H1 (cell line): Measurements from ENCODE around the gene SHOX. TPM values are rescaled to one million over a fixed set of nuclear protein-coding genes. Genes with fewer than 3 reads are reported as not detected.

Experiments used
- CTCF ChIA-PET: fragments of 300-600 bp; sonication (Branson Sonifier 250); formaldehyde crosslinking; loops from one replicate; lab custom pipeline; 2021; ENCODE audit not compliant: partially characterized antibody; lab: Charles Lee
- POLR2A ChIA-PET: fragments of 300-600 bp; sonication (Branson Sonifier 250); formaldehyde crosslinking; loops from one replicate; lab custom pipeline; 2021; ENCODE audit warnings: inconsistent platforms; ENCODE audit not compliant: partially characterized antibody; lab: Charles Lee
- DNase-seq, 2 experiments: peaks; one replicate each; pipeline versions ENCODE4 v3.0.0 to v3.0.0-alpha.2; 2010 to 2022; ENCODE audit warnings: low spot score in 2 of 2, low read depth in 1 of 2, mixed read lengths in 1 of 2
- FAIRE-seq: peaks from 2 replicates; lab custom pipeline; 2011; peaks lifted over from hg19 to GRCh38; lab: Jason Lieb, UNC
- H2AFZ ChIP-seq: 2 replicates; pipeline ENCODE4 v1.8.1; 2012; ENCODE audit warnings: low read length, inconsistent platforms
- H2AK5ac ChIP-seq: 2 replicates; pipeline ENCODE4 v1.6.1; 2013; ENCODE audit warnings: low read depth, low read length
- H2BK120ac ChIP-seq: replicated peaks from 2 replicates; pipeline ENCODE3; 2013; ENCODE audit warnings: low read depth, low read length, inconsistent platforms
- H2BK12ac ChIP-seq: 2 replicates; pipeline ENCODE4 v1.6.1; 2013; ENCODE audit warnings: low read depth, low read length
- H2BK15ac ChIP-seq: 2 replicates; pipeline ENCODE4 v1.6.1; 2013; ENCODE audit warnings: low read length
- H2BK20ac ChIP-seq: 2 replicates; pipeline ENCODE4 v1.6.1; 2013; ENCODE audit warnings: low read length
- H2BK5ac ChIP-seq: 2 replicates; pipeline ENCODE4 v1.6.1; 2013; ENCODE audit warnings: low read depth, low read length
- H3K14ac ChIP-seq: 2 replicates; pipeline ENCODE4 v1.6.1; 2013; ENCODE audit warnings: inconsistent platforms; ENCODE audit not compliant: insufficient read length
- H3K18ac ChIP-seq: 2 replicates; pipeline ENCODE4 v1.6.1; 2013; ENCODE audit warnings: low read length; ENCODE audit errors: extremely low read depth
- H3K23ac ChIP-seq: 2 replicates; pipeline ENCODE4 v1.6.1; 2013; ENCODE audit warnings: inconsistent platforms; ENCODE audit not compliant: insufficient read length
- H3K23me2 ChIP-seq: 2 replicates; pipeline ENCODE4 v1.6.1; 2013; ENCODE audit warnings: low read depth, low read length
- H3K27ac ChIP-seq: 2 replicates; pipeline ENCODE4 v1.6.1; 2011; ENCODE audit warnings: low read depth, low read length, inconsistent platforms
- H3K27me3 ChIP-seq, 4 experiments: replicated peaks in 1 of 4; 1 replicate in 1 of 4; 2 replicates in 3 of 4; pipeline versions ENCODE4 v1.6.1 to v1.8.1; 2011 to 2013; ENCODE audit warnings: low read length in 3 of 4, mild to moderate bottlenecking in 3 of 4, inconsistent platforms in 2 of 4, mixed read lengths in 2 of 4, moderate library complexity in 1 of 4; ENCODE audit not compliant: control insufficient read depth in 3 of 4, insufficient read depth in 3 of 4; ENCODE audit errors: extremely low read depth in 1 of 4
- H3K36me3 ChIP-seq, 4 experiments: 2 replicates each; pipeline versions ENCODE4 v1.6.1 to v1.8.1; 2011 to 2013; ENCODE audit warnings: mild to moderate bottlenecking in 4 of 4, low read length in 3 of 4, moderate library complexity in 2 of 4, control low read depth in 1 of 4, inconsistent platforms in 1 of 4; ENCODE audit not compliant: insufficient read depth in 4 of 4, control insufficient read depth in 2 of 4
- H3K4ac ChIP-seq: replicated peaks from 2 replicates; pipeline ENCODE3; 2013; ENCODE audit warnings: low read length, low read depth, mixed read lengths, inconsistent platforms; ENCODE audit not compliant: insufficient read length
- H3K4me1 ChIP-seq, 4 experiments: replicated peaks in 1 of 4; 1 replicate in 1 of 4; 2 replicates in 3 of 4; pipeline versions ENCODE4 v1.6.1 to v1.8.1; 2011 to 2013; ENCODE audit warnings: low read length in 3 of 4, inconsistent platforms in 2 of 4, mixed read lengths in 1 of 4; ENCODE audit not compliant: insufficient read depth in 4 of 4, control insufficient read depth in 3 of 4
- H3K4me2 ChIP-seq, 2 experiments: 2 replicates each; pipeline versions ENCODE4 v1.6.1 to v1.8.1; 2011 to 2013; ENCODE audit warnings: low read depth in 2 of 2, low read length in 2 of 2, control low read depth in 1 of 2, inconsistent platforms in 1 of 2, mild to moderate bottlenecking in 1 of 2; ENCODE audit not compliant: insufficient read depth in 1 of 2
- H3K4me3 ChIP-seq, 4 experiments: fragments of 200-600, 300-600 bp in 1 of 4; sonication (generic), shearing (Covaris generic), sonication (Bioruptor Twin) in 1 of 4; 2 replicates each; pipeline versions ENCODE4 v1.5.1 to v1.8.1; 2011 to 2016; ENCODE audit warnings: low read length in 4 of 4, low read depth in 3 of 4, control low read depth in 2 of 4, inconsistent platforms in 2 of 4, mild to moderate bottlenecking in 2 of 4, mixed read lengths in 1 of 4, moderate library complexity in 1 of 4; ENCODE audit not compliant: insufficient read depth in 2 of 4; ENCODE audit errors: extremely low read depth in 1 of 4
- H3K56ac ChIP-seq: replicated peaks from 2 replicates; pipeline ENCODE3; 2013; ENCODE audit warnings: low read depth, mild to moderate bottlenecking, mixed read lengths, low read length, inconsistent platforms; ENCODE audit not compliant: insufficient read length
- H3K79me1 ChIP-seq: 2 replicates; pipeline ENCODE4 v1.6.1; 2013; ENCODE audit warnings: low read depth, low read length, control low read depth
- H3K79me2 ChIP-seq, 2 experiments: 2 replicates each; pipeline versions ENCODE4 v1.6.1 to v1.8.1; 2012 to 2013; ENCODE audit warnings: low read length in 2 of 2, mild to moderate bottlenecking in 2 of 2, inconsistent platforms in 1 of 2; ENCODE audit not compliant: insufficient read depth in 2 of 2, control insufficient read depth in 1 of 2
- H3K9ac ChIP-seq, 4 experiments: replicated peaks in 1 of 4; 1 replicate in 1 of 4; 2 replicates in 3 of 4; pipeline versions ENCODE4 v1.6.1 to v1.8.1; 2011 to 2013; ENCODE audit warnings: low read depth in 3 of 4, low read length in 3 of 4, control low read depth in 2 of 4, mild to moderate bottlenecking in 2 of 4, moderate library complexity in 2 of 4, inconsistent platforms in 1 of 4; ENCODE audit errors: extremely low read depth in 1 of 4
- H3K9me3 ChIP-seq, 2 experiments: 2 replicates each; pipeline versions ENCODE4 v1.6.1 to v1.8.1; 2012 to 2013; ENCODE audit warnings: mild to moderate bottlenecking in 2 of 2, moderate library complexity in 2 of 2, control low read depth in 1 of 2, inconsistent platforms in 1 of 2, low read depth in 1 of 2, low read length in 1 of 2, mixed read lengths in 1 of 2; ENCODE audit not compliant: insufficient read depth in 2 of 2
- H4K20me1 ChIP-seq, 2 experiments: replicated peaks in 1 of 2; 2 replicates each; pipeline versions ENCODE3 to v1.8.1; 2011 to 2013; ENCODE audit warnings: inconsistent platforms in 2 of 2, low read length in 2 of 2, mild to moderate bottlenecking in 1 of 2; ENCODE audit not compliant: insufficient read depth in 2 of 2, control insufficient read depth in 1 of 2
- H4K5ac ChIP-seq: 2 replicates; pipeline ENCODE4 v1.6.1; 2013; ENCODE audit warnings: low read length, low read depth, mixed read lengths, inconsistent platforms; ENCODE audit not compliant: insufficient read length
- H4K8ac ChIP-seq: 2 replicates; pipeline ENCODE4 v1.8.0; 2013; ENCODE audit warnings: mild to moderate bottlenecking, moderate library complexity, low read length, inconsistent platforms; ENCODE audit not compliant: insufficient read depth; ENCODE audit errors: extremely low read depth
- H4K91ac ChIP-seq: replicated peaks from 2 replicates; pipeline ENCODE3; 2013; ENCODE audit warnings: low read length, mixed read lengths, inconsistent platforms; ENCODE audit not compliant: insufficient read length
- E2F6 ChIP-seq: IDR thresholded peaks from 2 replicates; pipeline ENCODE4 v1.6.1; 2012; ENCODE audit warnings: inconsistent platforms
- EP300 ChIP-seq, 2 experiments: IDR thresholded peaks; 1 replicate in 1 of 2; 2 replicates in 1 of 2; pipeline ENCODE4 v1.6.1; 2011 to 2012; ENCODE audit warnings: low read depth in 2 of 2, low read length in 2 of 2, mild to moderate bottlenecking in 2 of 2, borderline replicate concordance in 1 of 2, inconsistent platforms in 1 of 2, moderate library complexity in 1 of 2
- GABPA ChIP-seq: IDR thresholded peaks from 2 replicates; pipeline ENCODE4 v1.6.1; 2011; ENCODE audit warnings: mild to moderate bottlenecking, low read length, moderate library complexity, borderline replicate concordance; ENCODE audit not compliant: insufficient read depth
- KDM4A ChIP-seq: IDR thresholded peaks from one replicate; pipeline ENCODE4 v1.7.1; 2012; ENCODE audit warnings: low read depth, mild to moderate bottlenecking, moderate library complexity, low read length, inconsistent platforms; ENCODE audit not compliant: severe bottlenecking
- NRF1 ChIP-seq: IDR thresholded peaks from 2 replicates; pipeline ENCODE4 v1.6.1; 2011; ENCODE audit warnings: mild to moderate bottlenecking, low read depth, low read length, improper control_type of control experiment
- RBBP5 ChIP-seq: IDR thresholded peaks from 2 replicates; pipeline ENCODE4 v1.7.1; 2012; ENCODE audit warnings: low read depth, mild to moderate bottlenecking, inconsistent platforms, low read length, moderate library complexity, borderline replicate concordance
- SUZ12 ChIP-seq: fragments of 200-600 bp; sonication (generic); IDR thresholded peaks from 2 replicates; pipeline ENCODE4 v1.6.1; 2012; ENCODE audit warnings: mild to moderate bottlenecking, inconsistent platforms, low read length, moderate library complexity, mixed read lengths
- WGBS, 2 experiments: shearing (Covaris generic) in 1 of 2; methylation state at CpG; one replicate each; pipeline versions ENCODE4 v1.1.6 to v1.1.7; 2013 to 2015; ENCODE audit warnings: low lambda C conversion rate in 2 of 2, mixed read lengths in 2 of 2, inconsistent platforms in 1 of 2, low coverage in 1 of 2, missing lambda C conversion rate in 1 of 2; ENCODE audit not compliant: insufficient replicate concordance in 2 of 2, insufficient coverage in 1 of 2, insufficient read length in 1 of 2; ENCODE audit errors: extremely low coverage in 1 of 2, missing lambda C conversion rate in 1 of 2; 5-methylcytosine and 5-hydroxymethylcytosine counted together
- polyA plus RNA-seq, 7 experiments: library from polyadenylated mRNA; depleted of rRNA in 3 of 7; stranded (reverse) in 5 of 7; unstranded in 2 of 7; fragments of >200 nt in 5 of 7; fragments of 200-250 nt in 2 of 7; gene quantifications; 1 replicate in 5 of 7; 2 replicates in 1 of 7; 4 replicates in 1 of 7; pipeline versions ENCODE4 v1.2.1 to v1.2.3, GENCODE V29; 2011 to 2013; ENCODE audit warnings: missing spikeins in 2 of 7, mixed read lengths in 2 of 7
- total RNA-seq: library from RNA; stranded (reverse); fragmentation: NEBNext Ultra II Directional; extraction: Animal tissue kit (Norgen Biotek cat#: 25700); gene quantifications from 2 replicates; pipeline ENCODE4 v1.2.1, GENCODE V29; 2021
- TF ChIP-seq, protein P1 (sequence below): IDR thresholded peaks from 2 replicates; pipeline ENCODE4 v1.6.1; 2012; ENCODE audit warnings: inconsistent platforms

Gene SHOX
- total and polyA plus RNA-seq, 2 of the 8 experiments (the other 6 are each of a cell fraction or from before 2014, with no cell fraction given), result 0.05 to 0.15 TPM

DNA sequence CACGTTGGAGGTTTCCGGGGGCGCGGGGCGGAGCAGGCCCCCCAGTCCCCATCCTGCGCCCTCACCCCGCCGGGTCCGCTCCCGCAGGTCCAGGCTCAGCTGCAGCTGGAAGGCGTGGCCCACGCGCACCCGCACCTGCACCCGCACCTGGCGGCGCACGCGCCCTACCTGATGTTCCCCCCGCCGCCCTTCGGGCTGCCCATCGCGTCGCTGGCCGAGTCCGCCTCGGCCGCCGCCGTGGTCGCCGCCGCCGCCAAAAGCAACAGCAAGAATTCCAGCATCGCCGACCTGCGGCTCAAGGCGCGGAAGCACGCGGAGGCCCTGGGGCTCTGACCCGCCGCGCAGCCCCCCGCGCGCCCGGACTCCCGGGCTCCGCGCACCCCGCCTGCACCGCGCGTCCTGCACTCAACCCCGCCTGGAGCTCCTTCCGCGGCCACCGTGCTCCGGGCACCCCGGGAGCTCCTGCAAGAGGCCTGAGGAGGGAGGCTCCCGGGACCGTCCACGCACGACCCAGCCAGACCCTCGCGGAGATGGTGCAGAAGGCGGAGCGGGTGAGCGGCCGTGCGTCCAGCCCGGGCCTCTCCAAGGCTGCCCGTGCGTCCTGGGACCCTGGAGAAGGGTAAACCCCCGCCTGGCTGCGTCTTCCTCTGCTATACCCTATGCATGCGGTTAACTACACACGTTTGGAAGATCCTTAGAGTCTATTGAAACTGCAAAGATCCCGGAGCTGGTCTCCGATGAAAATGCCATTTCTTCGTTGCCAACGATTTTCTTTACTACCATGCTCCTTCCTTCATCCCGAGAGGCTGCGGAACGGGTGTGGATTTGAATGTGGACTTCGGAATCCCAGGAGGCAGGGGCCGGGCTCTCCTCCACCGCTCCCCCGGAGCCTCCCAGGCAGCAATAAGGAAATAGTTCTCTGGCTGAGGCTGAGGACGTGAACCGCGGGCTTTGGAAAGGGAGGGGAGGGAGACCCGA is 14.0 kb downstream of the SHOX start:
- FAIRE-seq (no peak), DNase-seq (peak in 1 of 2 experiments; percentile 70)
- no peak overlapping the region for H4K91ac ChIP-seq
- H4K8ac ChIP-seq, result peak overlapping the region; percentile 35; the same call in 1 of the 2 replicates
- peak overlapping the region; percentile 60; the same call in 1 of the 2 replicates for H2BK12ac ChIP-seq
- no peak overlapping the region for H4K5ac ChIP-seq
- CTCF ChIA-PET, result no interaction called here
- H3K4me1 ChIP-seq, result peaks cover 0 to 16% (median 11%) of the 10 kb centered on the region in 4 experiments; a peak in 6 of 7 replicates
- no peak overlapping the region for H2AK5ac ChIP-seq
- H2BK120ac ChIP-seq, result no peak overlapping the region
- no peak overlapping the region for H2BK15ac ChIP-seq
- no peak overlapping the region for H3K14ac ChIP-seq
- H3K4me3 ChIP-seq, result peak overlapping the region; percentile 17 to 57 (median 37); a peak in 7 of 8 replicates
- no peaks in the 10 kb centered on the region; a peak in 1 of 4 replicates for H3K9me3 ChIP-seq
- peaks cover 9% of the 10 kb centered on the region; the same call in 1 of the 2 replicates for H3K23me2 ChIP-seq
- no peak overlapping the region for H3K27ac ChIP-seq
- peaks cover 2 to 4% of the 10 kb centered on the region in 2 experiments for H4K20me1 ChIP-seq
- no peak overlapping the region for H3K4ac ChIP-seq
- H3K4me2 ChIP-seq, result peak overlapping the region; percentile 80 to 99
- peak overlapping the region; percentile 60 for H3K18ac ChIP-seq
- no peak overlapping the region for H2BK5ac ChIP-seq
- H3K79me2 ChIP-seq, result no peaks in the 10 kb centered on the region
- H3K36me3 ChIP-seq, result 0 out of 8 replicates have a peak, but pooled peaks cover 0 to 4% (median 0%) of the 10 kb centered on the region in 4 experiments
- POLR2A ChIA-PET, result no interaction called here
- no peaks in the 10 kb centered on the region; the same call in 1 of the 2 replicates for H3K79me1 ChIP-seq
- H3K23ac ChIP-seq, result no peak overlapping the region
- H2BK20ac ChIP-seq, result peak overlapping the region; percentile 61; the same call in 1 of the 2 replicates
- H3K9ac ChIP-seq, result peak overlapping the region in 1 of 4 experiments; percentile 44; a peak in 1 of 7 replicates
- peaks cover 62 to 71% (median 66%) of the 10 kb centered on the region in 4 experiments for H3K27me3 ChIP-seq
- 0 out of 2 replicates have a peak overlapping the region, but pooled peaks have one; percentile 58 for H2AFZ ChIP-seq
- 2% methylated on average over 75 of the region's 95 CpGs; no CpG with 5 or more reads in 1 of the 2 experiments for WGBS, 2 experiments
- H3K56ac ChIP-seq, result no peak overlapping the region
- TF ChIP-seq NRF1 (no peak), GABPA (0 out of 2 replicates have a peak, but pooled peaks have one; percentile 8), RBBP5 (0 out of 2 replicates have a peak, but pooled peaks have one; percentile 43), KDM4A (peak; percentile 63), E2F6 (no peak; the same call in 1 of the 2 replicates), EP300 (IDR thresholded peaks at IDR 0.05; ENCODE audit: borderline replicate concordance in 1 of 2, low read depth in 2 of 2, low read length in 2 of 2) (no peak), SUZ12 (peak; percentile 88)
- TF ChIP-seq, protein P1, sequence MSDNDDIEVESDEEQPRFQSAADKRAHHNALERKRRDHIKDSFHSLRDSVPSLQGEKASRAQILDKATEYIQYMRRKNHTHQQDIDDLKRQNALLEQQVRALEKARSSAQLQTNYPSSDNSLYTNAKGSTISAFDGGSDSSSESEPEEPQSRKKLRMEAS, result peak; percentile 64; the same call in 1 of the 2 replicates
